Right atrium auricular region (tissue), 2 donors: ENCODE data around the gene ITPR1. TPM values are rescaled to one million over a fixed set of nuclear protein-coding genes. Genes with fewer than 3 reads are reported as not detected.

Experiments used
- DNase-seq: peaks from one replicate; pipeline ENCODE4 v3.0.0-alpha.2; 2019; ENCODE audit warnings: low spot score
- H3K27ac ChIP-seq, 2 donors: fragments of 200-600 bp; sonication (generic); 1 replicate in 1 of 2; 2 replicates in 1 of 2; pipeline ENCODE4 v1.5.1; 2016 to 2019
- H3K27me3 ChIP-seq, 2 donors: fragments of 200-600 bp; sonication (generic); one replicate each; pipeline versions ENCODE4 v1.5.1 to v1.6.0; 2017 to 2019
- H3K36me3 ChIP-seq: fragments of 200-600 bp; sonication (generic); one replicate; pipeline ENCODE4 v1.5.1; 2016
- H3K4me1 ChIP-seq, 2 donors: fragments of 200-600 bp; sonication (generic); one replicate each; pipeline versions ENCODE4 v1.5.1 to v1.6.0; 2017 to 2019
- H3K4me3 ChIP-seq, 2 donors: fragments of 200-600 bp; sonication (generic); 1 replicate in 1 of 2; 2 replicates in 1 of 2; pipeline ENCODE4 v1.5.1; 2017 to 2019; ENCODE audit warnings: mild to moderate bottlenecking in 1 of 2, moderate library complexity in 1 of 2
- H3K9me3 ChIP-seq, 2 donors: fragments of 200-600 bp; sonication (generic); one replicate each; pipeline ENCODE4 v1.5.1; 2019
- CTCF ChIP-seq, 2 donors: fragments of 200-600 bp; sonication (generic); IDR thresholded peaks; one replicate each; pipeline ENCODE4 v1.5.1; 2019; ENCODE audit warnings: antibody characterized with exemption in 2 of 2
- total RNA-seq, 2 donors: library from RNA; depleted of rRNA; stranded (reverse); fragments of >200 nt; gene quantifications; one replicate each; pipeline ENCODE4 v1.1.0, GENCODE V29; 2016

The ITPR1 gene
- total RNA-seq, 2 donors from 2014 or later: 36.7 to 42.5 TPM

GRCh38 chr3:4534906-4535305, 41.8 kb downstream of the ITPR1 start:
- TF ChIP-seq CTCF (IDR thresholded peaks at IDR 0.05): no peak
- Histone ChIP-seq H3K4me1 (peaks cover 0 to 40% of the 10 kb centered on the region in 2 donors), H3K27ac (peak overlapping the region in 1 of 2 donors; percentile 68), H3K36me3 (no peaks in the 10 kb centered on the region), H3K4me3 (no peak overlapping the region), H3K27me3 (no peaks in the 10 kb centered on the region), H3K9me3 (peaks cover 0 to 7% of the 10 kb centered on the region in 2 donors)
- no peak for DNase-seq

GRCh38 chr3:4536260-4536659, 43.1 kb downstream of the ITPR1 start:
- H3K27ac ChIP-seq: no peak overlapping the region
- no peak for DNase-seq
- peaks cover 0 to 39% of the 10 kb centered on the region in 2 donors for H3K4me1 ChIP-seq

GRCh38 chr3:4540267-4540666, 47.1 kb downstream of the ITPR1 start:
- no peak for TF ChIP-seq CTCF (IDR thresholded peaks at IDR 0.05)
- Histone ChIP-seq H3K36me3 (no peaks in the 10 kb centered on the region), H3K4me1 (no peaks in the 10 kb centered on the region), H3K27me3 (no peaks in the 10 kb centered on the region), H3K9me3 (peaks cover 0 to 7% of the 10 kb centered on the region in 2 donors), H3K27ac (no peak overlapping the region), H3K4me3 (no peak overlapping the region)
- no peak for DNase-seq

More at GRCh38 chr3:4536260-4536659, 43.1 kb downstream of the ITPR1 start:
- Histone ChIP-seq H3K27me3 (no peaks in the 10 kb centered on the region), H3K36me3 (no peaks in the 10 kb centered on the region), H3K4me3 (no peak overlapping the region), H3K9me3 (peaks cover 0 to 7% of the 10 kb centered on the region in 2 donors)
- TF ChIP-seq CTCF (IDR thresholded peaks at IDR 0.05): no peak

- DNase-seq: no peak
- no peaks in the 10 kb centered on the region for H3K9me3 ChIP-seq
- no peaks in the 10 kb centered on the region for H3K27me3 ChIP-seq
- no peak overlapping the region for H3K27ac ChIP-seq
- no peak overlapping the region for H3K4me3 ChIP-seq
- no peak for TF ChIP-seq CTCF (IDR thresholded peaks at IDR 0.05)
- no peaks in the 10 kb centered on the region for H3K36me3 ChIP-seq
- peaks cover 0 to 6% of the 10 kb centered on the region in 2 donors for H3K4me1 ChIP-seq
Measured at GRCh38 chr3:4543110-4543509, 50.0 kb downstream of the ITPR1 start.

- H3K4me1 ChIP-seq: peaks cover 0 to 32% of the 10 kb centered on the region in 2 donors
- no peak for TF ChIP-seq CTCF (IDR thresholded peaks at IDR 0.05)
- no peak overlapping the region for H3K27ac ChIP-seq
Measured at GRCh38 chr3:4546346-4547178, 53.4 kb downstream of the ITPR1 start.

More at GRCh38 chr3:4546346-4547178, 53.4 kb downstream of the ITPR1 start:
- Histone ChIP-seq H3K36me3 (no peaks in the 10 kb centered on the region), H3K4me3 (no peak overlapping the region), H3K27me3 (no peaks in the 10 kb centered on the region), H3K9me3 (no peaks in the 10 kb centered on the region)
- DNase-seq: no peak
